ENCODE results near the gene LATS1.

The LATS1 gene

GRCh38 chr6:149660028-149660427 is 57.9 kb downstream of the LATS1 start:
- TF ChIP-seq, protein P1, sequence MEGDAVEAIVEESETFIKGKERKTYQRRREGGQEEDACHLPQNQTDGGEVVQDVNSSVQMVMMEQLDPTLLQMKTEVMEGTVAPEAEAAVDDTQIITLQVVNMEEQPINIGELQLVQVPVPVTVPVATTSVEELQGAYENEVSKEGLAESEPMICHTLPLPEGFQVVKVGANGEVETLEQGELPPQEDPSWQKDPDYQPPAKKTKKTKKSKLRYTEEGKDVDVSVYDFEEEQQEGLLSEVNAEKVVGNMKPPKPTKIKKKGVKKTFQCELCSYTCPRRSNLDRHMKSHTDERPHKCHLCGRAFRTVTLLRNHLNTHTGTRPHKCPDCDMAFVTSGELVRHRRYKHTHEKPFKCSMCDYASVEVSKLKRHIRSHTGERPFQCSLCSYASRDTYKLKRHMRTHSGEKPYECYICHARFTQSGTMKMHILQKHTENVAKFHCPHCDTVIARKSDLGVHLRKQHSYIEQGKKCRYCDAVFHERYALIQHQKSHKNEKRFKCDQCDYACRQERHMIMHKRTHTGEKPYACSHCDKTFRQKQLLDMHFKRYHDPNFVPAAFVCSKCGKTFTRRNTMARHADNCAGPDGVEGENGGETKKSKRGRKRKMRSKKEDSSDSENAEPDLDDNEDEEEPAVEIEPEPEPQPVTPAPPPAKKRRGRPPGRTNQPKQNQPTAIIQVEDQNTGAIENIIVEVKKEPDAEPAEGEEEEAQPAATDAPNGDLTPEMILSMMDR (IDR thresholded peaks at IDR 0.05; ENCODE audit: insufficient read depth, low read depth, low read length, missing control alignments): no peak
- DNase-seq (ENCODE audit: low read depth): no peak
- no peak overlapping the region for H3K4me3 ChIP-seq (ENCODE audit: low read length)

DNA sequence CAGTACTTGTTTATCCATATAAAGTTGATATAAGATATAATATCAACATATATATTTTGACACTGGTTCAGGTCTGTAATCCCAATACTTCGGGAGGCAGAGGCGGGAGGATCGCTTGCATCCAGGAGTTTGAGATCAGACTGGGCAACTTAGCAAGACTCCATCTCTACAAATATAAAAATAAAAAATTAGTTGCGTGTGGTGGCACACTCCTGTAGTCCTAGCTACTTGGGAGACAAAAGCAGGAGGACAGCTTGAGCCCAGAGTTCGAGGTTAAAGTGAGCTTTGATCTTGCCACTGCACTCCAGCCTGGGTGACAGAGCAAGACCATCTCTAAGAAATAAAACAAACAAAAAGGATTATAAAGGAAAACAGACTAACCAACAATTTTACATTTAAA is 60.5 kb downstream of the LATS1 start:
- DNase-seq (ENCODE audit: low read depth): no peak
- H3K4me3 ChIP-seq (ENCODE audit: low read length): no peak overlapping the region
- TF ChIP-seq, protein P1 (IDR thresholded peaks at IDR 0.05; ENCODE audit: insufficient read depth, low read depth, low read length, missing control alignments): no peak

GRCh38 chr6:149651056-149651455 is 66.8 kb downstream of the LATS1 start:
- H3K4me3 ChIP-seq (ENCODE audit: low read length): no peak overlapping the region
- TF ChIP-seq, protein P1 (IDR thresholded peaks at IDR 0.05; ENCODE audit: insufficient read depth, low read depth, low read length, missing control alignments): no peak
- DNase-seq (ENCODE audit: low read depth): no peak

GRCh38 chr6:149648148-149649145 is 69.5 kb downstream of the LATS1 start, which contains the start of gene KATNA1:
Gene KATNA1, minus strand, starts transcription at chr6:149648714. Its CDS starts 10,167 bp downstream, at chr6:149638547.
- TF ChIP-seq, protein P1 (IDR thresholded peaks at IDR 0.05; ENCODE audit: insufficient read depth, low read depth, low read length, missing control alignments): no peak
- peak within 1 kb of the TSS; percentile 61 for H3K4me3 ChIP-seq (ENCODE audit: low read length)
- DNase-seq (ENCODE audit: low read depth): peak; percentile 85

DNA sequence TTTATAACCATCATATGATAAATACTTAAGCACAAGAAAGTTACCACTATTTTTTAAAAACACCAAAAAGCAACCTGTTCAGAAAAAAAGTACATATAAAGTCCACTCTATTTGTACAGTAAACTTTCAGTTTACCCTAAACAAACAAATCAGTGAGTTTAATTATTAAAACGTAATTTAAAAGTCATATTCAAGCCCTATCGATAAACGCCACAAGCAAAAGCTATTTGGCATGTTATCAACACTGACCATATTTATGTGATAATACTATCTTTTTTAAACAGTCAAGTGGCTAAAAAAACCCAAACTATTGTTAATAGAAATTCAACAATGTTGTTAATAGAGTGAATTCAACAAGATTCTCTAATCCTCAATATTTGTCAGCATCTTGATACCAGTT is 71.3 kb downstream of the LATS1 start:
- TF ChIP-seq, protein P1 (IDR thresholded peaks at IDR 0.05; ENCODE audit: insufficient read depth, low read depth, low read length, missing control alignments): no peak
- no peak for DNase-seq (ENCODE audit: low read depth)
- H3K4me3 ChIP-seq (ENCODE audit: low read length): peak overlapping the region; percentile 61

- TF ChIP-seq, protein P1 (IDR thresholded peaks at IDR 0.05; ENCODE audit: insufficient read depth, low read depth, low read length, missing control alignments): no peak
- peak; percentile 32 for DNase-seq (ENCODE audit: low read depth)
These were observed 74.9 kb downstream of the LATS1 start for GRCh38 chr6:149642829-149643580.

More at GRCh38 chr6:149642829-149643580, 74.9 kb downstream of the LATS1 start:
- no peak overlapping the region for H3K4me3 ChIP-seq (ENCODE audit: low read length)
